Natural killer cell (primary cell): Measurements from ENCODE around the gene DDAH1. TPM values are rescaled to one million over a fixed set of nuclear protein-coding genes. Genes with fewer than 3 reads are reported as not detected.

Experiments used
- ATAC-seq, 3 donors: fragments of 150-1000 bp in 2 of 3; fragments of 200-7000 bp in 1 of 3; cut with Tn5 transposase; 1 replicate in 1 of 3; 2 replicates in 2 of 3; pipeline ENCODE4 v1.10.0; 2021; ENCODE audit warnings: mild to moderate bottlenecking in 2 of 3, moderate library complexity in 2 of 3
- DNase-seq, 2 donors: peaks; one replicate each; pipeline versions ENCODE4 v3.0.0 to v3.0.0-alpha.2; 2013 to 2021; ENCODE audit warnings: mixed read lengths in 1 of 2
- H3K27ac ChIP-seq: one replicate; pipeline ENCODE4 v1.5.1; 2013; ENCODE audit warnings: mild to moderate bottlenecking, low read length
- H3K27me3 ChIP-seq: one replicate; pipeline ENCODE4 v1.6.1; 2013; ENCODE audit warnings: low read length; ENCODE audit not compliant: control insufficient read depth, insufficient read depth
- H3K36me3 ChIP-seq: one replicate; pipeline ENCODE4 v1.6.1; 2013; ENCODE audit warnings: low read length; ENCODE audit not compliant: control insufficient read depth, insufficient read depth
- H3K4me1 ChIP-seq: one replicate; pipeline ENCODE4 v1.6.1; 2013; ENCODE audit warnings: low read length; ENCODE audit not compliant: control insufficient read depth, insufficient read depth
- H3K4me3 ChIP-seq: one replicate; pipeline ENCODE4 v1.5.1; 2013; ENCODE audit warnings: low read length
- H3K9me3 ChIP-seq: one replicate; pipeline ENCODE4 v1.6.1; 2013; ENCODE audit warnings: low read length; ENCODE audit not compliant: control insufficient read depth, insufficient read depth
- H3K27ac Mint-ChIP-seq, 2 donors: one replicate each; pipeline ENCODE4 v1.8.0; 2022; ENCODE audit warnings: mild to moderate bottlenecking in 2 of 2, mixed read lengths in 2 of 2, moderate library complexity in 1 of 2
- H3K27me3 Mint-ChIP-seq, 2 donors: one replicate each; pipeline ENCODE4 v1.8.0; 2022; ENCODE audit warnings: low read depth in 2 of 2, mixed read lengths in 2 of 2
- H3K36me3 Mint-ChIP-seq: one replicate; pipeline ENCODE4 v1.8.0; 2022; ENCODE audit warnings: mixed read lengths
- H3K4me1 Mint-ChIP-seq, 2 donors: one replicate each; pipeline ENCODE4 v1.8.0; 2022; ENCODE audit warnings: mixed read lengths in 2 of 2
- H3K4me3 Mint-ChIP-seq: one replicate; pipeline ENCODE4 v1.8.0; 2022; ENCODE audit warnings: mild to moderate bottlenecking, moderate library complexity, mixed read lengths
- H3K9me3 Mint-ChIP-seq, 2 donors: one replicate each; pipeline ENCODE4 v1.8.0; 2022; ENCODE audit warnings: mixed read lengths in 2 of 2
- CTCF ChIP-seq: fragments of 200-600 bp; IDR thresholded peaks from one replicate; pipeline ENCODE4 v1.8.0; 2022; ENCODE audit warnings: antibody characterized with exemption
- WGBS: methylation state at CpG from one replicate; pipeline ENCODE4 v1.1.7; 2013; ENCODE audit warnings: missing lambda C conversion rate; ENCODE audit not compliant: insufficient coverage; 5-methylcytosine and 5-hydroxymethylcytosine counted together
- intact Hi-C: fragments of 100-400 bp; cut with micrococcal nuclease; formaldehyde crosslinking; loops from one replicate; pipeline ENCODE4 v1.14.2; 2022
- total RNA-seq, 4 donors: library from RNA; stranded (reverse); fragments of 120-200 nt in 1 of 4; gene quantifications; one replicate each; pipeline versions ENCODE4 v1.2.3 to v1.2.4, GENCODE V29; 2013 to 2022

DDAH1 gene
- total RNA-seq, 3 donors from 2014 or later (not counting 1 experiment from before 2014, with no cell fraction given): 0.07 to 0.20 TPM; not detected in 1

- Histone ChIP-seq H3K27ac (no peak overlapping the region), H3K4me3 (no peak overlapping the region), H3K9me3 (peaks cover 8% of the 10 kb centered on the region), H3K4me1 (no peaks in the 10 kb centered on the region), H3K27me3 (peaks cover 13% of the 10 kb centered on the region), H3K36me3 (no peaks in the 10 kb centered on the region)
- ATAC-seq: no peak
- Mint-ChIP-seq H3K4me3 (no peak overlapping the region), H3K4me1 (peaks cover 0 to 5% of the 10 kb centered on the region in 2 donors), H3K27me3 (peaks cover 33 to 48% of the 10 kb centered on the region in 2 donors), H3K27ac (no peak overlapping the region), H3K36me3 (peaks cover 10% of the 10 kb centered on the region), H3K9me3 (peaks cover 5% of the 10 kb centered on the region in 2 donors)
- 100% methylated on average over 1 of the region's 1 CpG for WGBS
- no peak for DNase-seq
- TF ChIP-seq CTCF: no peak
- intact Hi-C loops: no loop called here
Measured at GRCh38 chr1:85332575-85332974, 132.4 kb downstream of the DDAH1 start.

- H3K27ac Mint-ChIP-seq: no peak overlapping the region
- no peak overlapping the region for H3K27ac ChIP-seq
- WGBS: 60% methylated on average over 5 of the region's 6 CpGs
- peaks cover 35 to 65% of the 10 kb centered on the region in 2 donors for H3K27me3 Mint-ChIP-seq
- no peak overlapping the region for H3K4me3 ChIP-seq
- H3K27me3 ChIP-seq: peaks cover 18% of the 10 kb centered on the region
- DNase-seq (no peak), ATAC-seq (no peak)
- H3K9me3 ChIP-seq: peaks cover 8% of the 10 kb centered on the region
- peaks cover 0 to 5% of the 10 kb centered on the region in 2 donors for H3K4me1 Mint-ChIP-seq
- TF ChIP-seq CTCF: no peak
- H3K4me3 Mint-ChIP-seq: no peak overlapping the region
- H3K36me3 Mint-ChIP-seq: peaks cover 10% of the 10 kb centered on the region
- intact Hi-C loops: no loop called here
- H3K36me3 ChIP-seq: no peaks in the 10 kb centered on the region
- no peaks in the 10 kb centered on the region for H3K4me1 ChIP-seq
- peaks cover 5% of the 10 kb centered on the region in 2 donors for H3K9me3 Mint-ChIP-seq
Measured at GRCh38 chr1:85330711-85331290, 134.2 kb downstream of the DDAH1 start.

GRCh38 chr1:85330214-85330631 lies 134.7 kb downstream of the DDAH1 start:
- H3K27ac ChIP-seq: no peak overlapping the region
- Mint-ChIP-seq H3K9me3 (peaks cover 5% of the 10 kb centered on the region in 2 donors), H3K36me3 (peaks cover 10% of the 10 kb centered on the region), H3K4me3 (no peak overlapping the region), H3K4me1 (peaks cover 0 to 5% of the 10 kb centered on the region in 2 donors), H3K27me3 (peaks cover 40 to 71% of the 10 kb centered on the region in 2 donors), H3K27ac (no peak overlapping the region)
- no peak for DNase-seq
- H3K4me3 ChIP-seq: no peak overlapping the region
- peaks cover 8% of the 10 kb centered on the region for H3K9me3 ChIP-seq
- no peak for ATAC-seq
- intact Hi-C loops: no loop called here
- no peaks in the 10 kb centered on the region for H3K4me1 ChIP-seq
- 96% methylated on average over 2 of the region's 3 CpGs for WGBS
- H3K36me3 ChIP-seq: no peaks in the 10 kb centered on the region
- TF ChIP-seq CTCF: no peak
- peaks cover 19% of the 10 kb centered on the region for H3K27me3 ChIP-seq
